GM20000 (cell line): ENCODE results near the gene MPRIP.

ENCODE experiments used
- DNase-seq: peaks from one replicate; pipeline ENCODE4 v3.0.0; 2012; ENCODE audit warnings: low spot score
- TF ChIP-seq, protein P1 (sequence below): IDR thresholded peaks from 2 replicates; pipeline ENCODE4 v1.5.1; 2012; ENCODE audit warnings: mild to moderate bottlenecking, control low read depth; ENCODE audit errors: extremely low read depth, missing control alignments

The MPRIP gene

DNA sequence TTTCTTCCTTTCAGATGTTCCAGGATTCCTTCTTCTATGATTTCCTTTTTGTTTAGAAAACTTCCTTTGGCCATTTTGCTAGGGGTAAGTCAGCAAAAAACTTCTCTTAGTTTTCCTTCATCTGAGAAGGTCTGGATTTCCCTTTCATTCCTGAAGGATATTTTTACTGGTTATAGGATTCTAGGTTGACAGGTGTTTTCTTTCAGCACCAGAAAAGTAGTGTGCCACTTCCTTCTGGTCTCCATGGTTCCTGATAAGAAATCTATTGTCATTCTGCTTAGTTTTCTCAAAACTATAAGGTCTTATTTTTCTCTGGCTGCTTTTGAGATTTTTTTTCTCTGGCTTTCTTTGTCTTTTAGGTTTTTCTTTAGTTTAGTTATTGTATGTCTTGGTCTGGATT, 27.6 kb downstream of the MPRIP start:
- DNase-seq, result no peak
- TF ChIP-seq, protein P1, sequence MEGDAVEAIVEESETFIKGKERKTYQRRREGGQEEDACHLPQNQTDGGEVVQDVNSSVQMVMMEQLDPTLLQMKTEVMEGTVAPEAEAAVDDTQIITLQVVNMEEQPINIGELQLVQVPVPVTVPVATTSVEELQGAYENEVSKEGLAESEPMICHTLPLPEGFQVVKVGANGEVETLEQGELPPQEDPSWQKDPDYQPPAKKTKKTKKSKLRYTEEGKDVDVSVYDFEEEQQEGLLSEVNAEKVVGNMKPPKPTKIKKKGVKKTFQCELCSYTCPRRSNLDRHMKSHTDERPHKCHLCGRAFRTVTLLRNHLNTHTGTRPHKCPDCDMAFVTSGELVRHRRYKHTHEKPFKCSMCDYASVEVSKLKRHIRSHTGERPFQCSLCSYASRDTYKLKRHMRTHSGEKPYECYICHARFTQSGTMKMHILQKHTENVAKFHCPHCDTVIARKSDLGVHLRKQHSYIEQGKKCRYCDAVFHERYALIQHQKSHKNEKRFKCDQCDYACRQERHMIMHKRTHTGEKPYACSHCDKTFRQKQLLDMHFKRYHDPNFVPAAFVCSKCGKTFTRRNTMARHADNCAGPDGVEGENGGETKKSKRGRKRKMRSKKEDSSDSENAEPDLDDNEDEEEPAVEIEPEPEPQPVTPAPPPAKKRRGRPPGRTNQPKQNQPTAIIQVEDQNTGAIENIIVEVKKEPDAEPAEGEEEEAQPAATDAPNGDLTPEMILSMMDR, result no peak

DNA sequence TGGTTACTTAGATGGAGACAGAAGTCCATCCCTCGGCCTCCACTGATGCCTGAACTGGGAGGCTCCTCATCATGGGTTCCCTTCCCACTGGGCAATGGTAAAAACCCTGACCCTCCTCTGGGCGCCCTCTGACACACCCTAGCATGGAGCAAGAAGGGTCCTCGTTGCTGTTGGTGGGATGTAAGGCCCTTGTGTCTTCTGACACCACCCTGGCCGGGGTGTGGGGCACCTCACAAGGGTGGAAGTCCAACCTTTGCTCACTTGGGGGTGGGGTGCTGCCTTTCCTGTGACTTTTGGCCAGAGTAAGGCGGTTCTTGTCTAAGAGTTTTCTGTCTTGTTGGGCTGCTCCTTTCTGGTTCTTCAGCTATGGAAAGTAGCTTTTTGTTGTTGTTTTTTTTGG, 28.7 kb downstream of the MPRIP start:
- TF ChIP-seq, protein P1, result no peak
- DNase-seq, result no peak

DNA sequence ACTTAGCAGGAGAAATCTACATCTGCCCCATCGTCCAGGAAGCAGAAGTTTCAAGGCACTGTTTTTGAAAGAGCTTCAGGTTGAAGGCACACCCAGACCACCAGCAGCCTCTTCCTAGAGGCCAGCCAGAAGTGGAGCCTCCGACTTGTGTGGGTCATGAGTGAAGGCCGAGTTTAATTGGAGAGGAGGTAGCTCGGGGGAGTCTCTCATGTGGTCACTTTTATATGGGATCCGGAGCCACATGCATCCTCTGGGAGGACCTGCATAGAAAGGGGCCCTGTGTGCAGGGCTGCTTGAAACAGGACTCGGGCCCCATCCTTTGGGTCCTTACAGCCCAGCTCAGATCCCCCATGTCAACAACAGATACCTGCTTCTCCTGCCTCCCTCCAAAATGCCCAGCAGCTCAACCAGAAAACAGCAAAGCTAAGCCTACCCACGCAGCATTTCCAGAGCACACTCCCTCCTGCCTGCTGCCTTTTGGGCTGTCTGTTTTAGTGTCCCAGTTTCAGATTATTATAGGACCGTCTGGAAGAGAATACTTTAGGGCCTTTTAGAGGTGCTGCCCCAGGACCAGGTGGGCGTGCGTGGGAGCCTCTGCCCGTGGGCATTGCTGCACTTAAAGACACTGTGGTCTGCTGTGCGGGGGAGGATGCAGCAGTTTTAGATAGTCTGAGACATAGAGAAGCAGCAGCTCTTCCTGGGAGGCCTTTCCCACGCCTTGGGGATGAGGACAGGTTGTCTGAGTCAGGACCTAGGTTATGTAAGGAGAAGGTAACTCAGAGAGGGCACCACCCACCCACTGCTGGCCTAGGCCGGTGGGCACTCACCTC, 29.5 kb downstream of the MPRIP start:
- TF ChIP-seq, protein P1, result no peak
- DNase-seq, result no peak

DNA sequence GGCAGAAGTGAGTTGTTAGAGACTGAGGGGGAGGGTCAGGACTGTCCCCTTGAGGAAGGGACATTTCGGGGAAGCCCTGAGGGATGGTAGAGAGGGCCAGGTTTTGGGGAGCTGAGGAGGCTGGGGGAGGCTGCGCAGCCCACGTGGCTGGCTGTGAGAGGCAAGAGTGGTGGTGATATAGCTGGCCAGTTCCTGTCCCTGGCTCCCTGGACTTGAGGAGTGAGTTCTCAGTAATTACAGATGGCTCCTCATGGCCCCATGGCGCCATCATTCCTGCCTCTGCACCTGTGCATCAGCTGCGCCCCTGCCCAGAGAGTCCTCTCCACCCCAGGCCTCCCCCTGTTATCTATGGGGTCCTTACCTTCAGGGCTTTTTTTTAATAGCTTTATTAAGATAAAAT, 30.3 kb downstream of the MPRIP start:
- TF ChIP-seq, protein P1, result no peak
- DNase-seq, result no peak

DNA sequence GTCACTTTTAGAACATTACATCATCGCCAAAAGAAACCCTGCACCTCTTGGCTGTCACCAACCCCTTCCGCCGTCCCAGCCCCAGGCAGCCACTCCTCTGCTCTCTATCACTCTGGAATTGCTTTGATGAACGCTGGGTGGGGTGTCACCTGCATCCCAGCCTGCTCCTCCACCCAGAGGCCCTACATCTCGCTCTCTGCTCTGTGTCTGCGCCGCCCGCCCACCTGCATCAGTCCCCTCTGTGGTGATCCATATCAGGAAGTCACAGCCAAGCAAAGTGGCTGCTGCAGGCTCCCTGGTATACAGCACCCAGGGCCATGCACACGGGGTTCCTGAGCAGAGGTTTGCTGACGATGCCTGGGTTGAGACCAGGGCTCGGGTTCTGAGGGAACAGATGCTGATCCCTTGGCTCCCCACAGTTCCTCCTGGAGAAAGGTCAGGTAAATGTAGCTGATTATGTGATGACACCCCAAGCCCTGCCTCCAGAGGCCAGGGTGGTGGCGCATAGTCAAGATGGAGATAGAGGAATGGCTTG, 30.8 kb downstream of the MPRIP start:
- no peak for DNase-seq
- TF ChIP-seq, protein P1, result no peak

DNA sequence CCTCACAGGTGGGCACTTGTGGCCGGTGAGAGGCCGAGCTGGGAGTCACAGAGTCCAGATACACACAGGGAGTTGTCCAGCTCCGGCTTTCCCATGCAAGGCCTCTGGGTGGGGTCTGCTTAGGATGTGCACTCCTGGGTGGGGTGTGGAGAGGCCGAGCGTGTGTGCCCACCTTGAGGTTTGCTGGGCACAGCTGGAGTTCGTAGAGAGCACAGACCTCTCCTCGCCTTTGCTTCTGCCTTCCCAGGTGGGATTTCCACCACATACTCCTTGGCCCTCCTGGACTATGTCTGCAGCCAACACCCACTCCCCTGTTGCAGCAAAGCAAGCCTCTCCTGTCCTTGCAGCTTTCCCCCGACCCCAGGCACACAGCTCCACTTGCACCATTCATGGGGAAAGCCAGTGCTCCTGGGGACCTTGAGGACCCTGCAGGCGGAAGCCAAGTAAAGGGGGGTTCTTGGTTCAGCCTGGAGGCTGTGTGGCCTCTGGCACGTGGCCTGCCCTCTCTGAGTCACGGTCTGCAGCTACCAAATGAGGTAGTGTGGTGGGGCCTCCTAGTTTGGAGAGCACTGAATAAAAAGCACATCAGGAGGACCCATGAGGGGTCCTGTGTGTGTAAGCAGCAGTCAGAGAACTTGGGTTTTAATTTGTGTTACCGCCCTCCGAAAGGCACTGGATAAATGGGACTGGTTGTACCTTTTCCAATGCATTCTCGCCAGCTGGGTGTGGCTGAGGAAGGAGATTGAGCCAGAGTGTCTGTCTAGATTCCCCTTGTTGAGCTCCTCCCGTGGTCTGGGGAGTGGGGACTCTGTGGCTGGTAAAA, 31.5 kb downstream of the MPRIP start:
- TF ChIP-seq, protein P1, result no peak
- no peak for DNase-seq
